ENCODE data around the gene CEP112. TPM values are rescaled to one million over a fixed set of nuclear protein-coding genes. Genes with fewer than 3 reads are reported as not detected.

CEP112 gene
- total and polyA plus RNA-seq, 2 donors (not counting 3 experiments of a cell fraction or from before 2014, with no cell fraction given), result 1.5 to 25.3 TPM

DNA sequence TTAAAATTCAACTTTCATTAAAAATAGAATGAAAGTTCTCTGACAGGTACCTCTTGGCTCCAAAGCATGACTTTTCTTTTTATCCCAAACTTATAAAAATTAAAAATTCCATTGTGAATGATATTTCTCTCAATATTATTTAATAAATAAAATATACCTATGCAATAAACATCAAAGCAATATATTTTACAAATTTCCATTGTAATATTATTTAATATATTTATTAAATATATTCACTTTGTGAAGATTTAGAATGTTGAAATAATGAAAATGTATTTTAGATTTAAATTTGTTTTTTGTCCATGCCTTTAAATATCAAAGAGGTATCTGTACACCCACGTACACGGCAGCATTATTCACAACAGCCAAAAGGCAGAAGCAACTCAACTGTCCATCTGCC lies 147.8 kb downstream of the CEP112 start:
- no peak for TF ChIP-seq MYC (IDR thresholded peaks at IDR 0.05; ENCODE audit: low read depth, low read length)
- TF ChIP-seq FOS (IDR thresholded peaks at IDR 0.05; ENCODE audit: borderline replicate concordance, insufficient read depth, low read length), result no peak
- TF ChIP-seq POLR2AphosphoS5 (IDR thresholded peaks at IDR 0.05; ENCODE audit: insufficient read depth, low read depth, low read length), result no peak
- TF ChIP-seq, protein P1, sequence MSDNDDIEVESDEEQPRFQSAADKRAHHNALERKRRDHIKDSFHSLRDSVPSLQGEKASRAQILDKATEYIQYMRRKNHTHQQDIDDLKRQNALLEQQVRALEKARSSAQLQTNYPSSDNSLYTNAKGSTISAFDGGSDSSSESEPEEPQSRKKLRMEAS (IDR thresholded peaks at IDR 0.05; ENCODE audit: insufficient read depth, insufficient read length), result no peak
- TF ChIP-seq POLR2A (IDR thresholded peaks at IDR 0.05; ENCODE audit: low read depth, low read length), result no peak
- TF ChIP-seq EZH2 (IDR thresholded peaks at IDR 0.05; ENCODE audit: borderline replicate concordance, low read depth, low read length, severe bottlenecking), result no peak
- TF ChIP-seq, protein P2, sequence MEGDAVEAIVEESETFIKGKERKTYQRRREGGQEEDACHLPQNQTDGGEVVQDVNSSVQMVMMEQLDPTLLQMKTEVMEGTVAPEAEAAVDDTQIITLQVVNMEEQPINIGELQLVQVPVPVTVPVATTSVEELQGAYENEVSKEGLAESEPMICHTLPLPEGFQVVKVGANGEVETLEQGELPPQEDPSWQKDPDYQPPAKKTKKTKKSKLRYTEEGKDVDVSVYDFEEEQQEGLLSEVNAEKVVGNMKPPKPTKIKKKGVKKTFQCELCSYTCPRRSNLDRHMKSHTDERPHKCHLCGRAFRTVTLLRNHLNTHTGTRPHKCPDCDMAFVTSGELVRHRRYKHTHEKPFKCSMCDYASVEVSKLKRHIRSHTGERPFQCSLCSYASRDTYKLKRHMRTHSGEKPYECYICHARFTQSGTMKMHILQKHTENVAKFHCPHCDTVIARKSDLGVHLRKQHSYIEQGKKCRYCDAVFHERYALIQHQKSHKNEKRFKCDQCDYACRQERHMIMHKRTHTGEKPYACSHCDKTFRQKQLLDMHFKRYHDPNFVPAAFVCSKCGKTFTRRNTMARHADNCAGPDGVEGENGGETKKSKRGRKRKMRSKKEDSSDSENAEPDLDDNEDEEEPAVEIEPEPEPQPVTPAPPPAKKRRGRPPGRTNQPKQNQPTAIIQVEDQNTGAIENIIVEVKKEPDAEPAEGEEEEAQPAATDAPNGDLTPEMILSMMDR (IDR thresholded peaks at IDR 0.05; ENCODE audit: extremely low read depth in 1 of 2, insufficient read depth in 1 of 2, low read depth in 1 of 2, low read length in 2 of 2), result no peak
- TF ChIP-seq JUN (IDR thresholded peaks at IDR 0.05; ENCODE audit: borderline replicate concordance, insufficient read depth, insufficient read length, low read depth), result no peak
- TF ChIP-seq GATA2 (IDR thresholded peaks at IDR 0.05; ENCODE audit: insufficient read depth, insufficient read length, low read depth, low read length), result no peak
- DNase-seq (ENCODE audit: low read depth, low spot score) (no peak), FAIRE-seq (no peak)
- Histone ChIP-seq H3K27ac (ENCODE audit: insufficient read depth, low read depth, low read length) (no peak overlapping the region), H3K9me1 (replicated peaks; ENCODE audit: control insufficient read depth, extremely low read depth, insufficient read depth, low read length) (no peaks in the 10 kb centered on the region), H3K4me1 (ENCODE audit: control insufficient read depth, extremely low read depth, insufficient read depth, low read length) (no peaks in the 10 kb centered on the region), H3K4me2 (ENCODE audit: insufficient read depth, low read length) (no peak overlapping the region), H3K4me3 (replicated peaks in 1 of 3; ENCODE audit: insufficient read depth in 1 of 3, low read depth in 1 of 3, low read length in 3 of 3) (no peak overlapping the region), H3K79me2 (ENCODE audit: control insufficient read depth, insufficient read depth, low read length) (no peaks in the 10 kb centered on the region), H3K36me3 (ENCODE audit: control insufficient read depth in 2 of 2, extremely low read depth in 1 of 2, insufficient read depth in 2 of 2, low read length in 2 of 2) (no peaks in the 10 kb centered on the region), H3K9me3 (replicated peaks; ENCODE audit: control insufficient read depth, insufficient read depth, low read length) (no peaks in the 10 kb centered on the region), H4K20me1 (replicated peaks; ENCODE audit: control insufficient read depth, extremely low read depth, insufficient read depth, low read length) (no peaks in the 10 kb centered on the region), H3K27me3 (ENCODE audit: control insufficient read depth in 2 of 2, insufficient read depth in 2 of 2, low read length in 2 of 2) (no peaks in the 10 kb centered on the region), H2AFZ (ENCODE audit: low read depth, low read length) (no peak overlapping the region), H3K9ac (replicated peaks; ENCODE audit: extremely low read depth, insufficient read depth, low read length) (no peak overlapping the region)
- dilution Hi-C loops (cut with MboI; ENCODE audit: extremely low pct_ligation_motif_present, low sequenced_read_pairs), result no loop called here
- no TSS peak for BruUV-seq (replicated peaks)
- POLR2A ChIA-PET, result no interaction called here
- CTCF ChIA-PET, result interaction anchor here (1.3 kb wide), 1 partner anchor 11 kb away, joined by 3 read pairs; no protein-coding TSS in a partner anchor
- intact Hi-C loops (cut with micrococcal nuclease), result no loop called here

All from endothelial cell of umbilical vein (primary cell).